ENCODE data around the gene MAGI2.

The MAGI2 gene

GRCh38 chr7:78677391-78677790 is 776.1 kb downstream of the MAGI2 start:
- no peak for DNase-seq

DNA sequence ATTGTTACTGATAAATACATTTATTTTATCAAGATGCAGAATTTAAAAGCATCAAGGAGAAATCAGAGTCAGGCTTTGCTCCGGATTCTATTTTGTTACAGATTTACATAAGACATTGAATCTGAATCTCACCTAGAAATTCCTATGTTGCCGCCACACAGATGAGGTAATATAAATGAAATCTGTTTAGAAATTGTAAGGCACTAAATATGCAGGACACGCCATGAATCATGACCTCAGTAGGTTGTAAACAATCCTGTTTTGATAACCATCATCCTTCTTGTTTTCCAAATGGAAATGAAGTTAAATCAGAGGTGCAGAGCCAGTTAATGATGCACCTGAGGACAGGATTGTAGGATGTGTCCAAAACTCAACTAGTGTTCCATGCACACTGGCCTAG is 778.0 kb downstream of the MAGI2 start:
- no peak for DNase-seq

- DNase-seq, result no peak
Observed at GRCh38 chr7:78673272-78673671, 780.2 kb downstream of the MAGI2 start.

GRCh38 chr7:78662939-78663338 is 790.5 kb downstream of the MAGI2 start:
- DNase-seq, result peak in 1 of 58 donors; percentile 8

DNA sequence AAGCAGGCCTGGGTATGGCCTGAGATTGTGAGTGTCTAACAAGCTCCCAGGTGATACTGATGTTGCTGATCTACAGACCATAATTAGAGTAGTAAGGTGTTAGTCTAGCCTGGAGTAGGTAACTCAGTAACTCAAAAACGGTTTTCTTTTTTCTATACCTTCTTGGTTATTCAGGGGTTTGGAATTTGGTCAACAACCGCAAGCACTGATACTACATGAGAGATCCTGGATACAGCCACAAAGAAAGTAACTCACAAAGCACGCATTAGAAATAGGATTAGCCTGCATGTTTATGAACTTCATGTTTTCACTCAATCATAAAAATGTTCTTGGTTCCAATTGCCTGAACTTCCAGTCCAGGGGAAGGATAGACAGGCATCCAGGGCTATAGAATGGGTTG is 803.5 kb downstream of the MAGI2 start:
- DNase-seq, result no peak

GRCh38 chr7:78649236-78649635 is 804.2 kb downstream of the MAGI2 start:
- DNase-seq, result peak in 2 of 58 donors; percentile 2 to 13

- DNase-seq, result no peak
Observed at GRCh38 chr7:78642751-78643150, 810.7 kb downstream of the MAGI2 start.

- DNase-seq, result no peak
Observed at GRCh38 chr7:78638364-78638763, 815.1 kb downstream of the MAGI2 start.

DNA sequence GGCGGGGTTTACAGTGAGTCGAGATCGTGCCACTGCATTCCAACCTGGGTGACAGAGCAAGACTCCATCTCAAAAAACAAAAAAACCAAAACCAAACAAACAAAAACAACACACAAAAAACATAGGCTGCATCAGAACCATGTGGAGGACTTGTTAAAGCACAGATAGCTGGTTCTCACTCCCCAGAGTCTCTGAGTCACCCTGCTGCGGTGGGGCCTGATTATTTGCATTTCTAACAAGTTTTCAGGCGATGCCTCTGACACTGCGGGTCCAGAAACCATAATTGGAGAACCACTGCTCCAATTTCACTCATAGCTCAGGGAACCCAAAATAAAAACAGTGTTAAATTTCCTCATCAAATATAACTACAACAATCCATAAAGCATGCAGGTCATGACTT is 816.7 kb downstream of the MAGI2 start:
- no peak for DNase-seq

GRCh38 chr7:78635026-78635793 is 818.3 kb downstream of the MAGI2 start:
- no peak for DNase-seq

- peak in 2 of 58 donors; percentile 5 to 34 for DNase-seq
Observed at GRCh38 chr7:78634093-78634492, 819.4 kb downstream of the MAGI2 start.

GRCh38 chr7:78620920-78621319 is 832.5 kb downstream of the MAGI2 start:
- DNase-seq, result no peak

- DNase-seq, result no peak
Observed at GRCh38 chr7:78616539-78616938, 836.9 kb downstream of the MAGI2 start.

GRCh38 chr7:78609281-78609680 is 844.2 kb downstream of the MAGI2 start:
- no peak for DNase-seq

DNA sequence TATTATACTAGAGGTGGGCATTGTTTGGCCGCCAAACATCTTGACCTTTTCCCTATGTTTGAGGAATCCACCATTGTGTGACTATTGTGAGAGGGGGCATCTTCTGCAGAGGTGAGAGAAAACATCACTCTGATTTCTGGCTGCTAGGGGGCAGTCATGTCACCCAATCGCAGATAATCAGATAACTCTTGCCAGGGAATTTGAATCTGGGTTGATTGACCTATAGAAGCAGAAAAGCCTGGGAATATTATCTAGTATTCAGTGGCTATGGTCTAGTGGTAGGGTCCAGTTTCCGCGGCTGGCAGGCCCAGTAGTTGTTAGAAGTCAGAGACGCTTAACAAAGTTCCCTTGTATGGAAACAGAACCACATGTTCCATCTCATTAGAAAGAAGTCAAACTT is 846.4 kb downstream of the MAGI2 start:
- peak in 4 of 58 donors; percentile 8 to 21 (median 12) for DNase-seq

GRCh38 chr7:78605119-78605518 is 848.3 kb downstream of the MAGI2 start:
- DNase-seq, result no peak

- peak in 1 of 58 donors; percentile 7 for DNase-seq
Observed at GRCh38 chr7:78601728-78602127, 851.7 kb downstream of the MAGI2 start.

DNA sequence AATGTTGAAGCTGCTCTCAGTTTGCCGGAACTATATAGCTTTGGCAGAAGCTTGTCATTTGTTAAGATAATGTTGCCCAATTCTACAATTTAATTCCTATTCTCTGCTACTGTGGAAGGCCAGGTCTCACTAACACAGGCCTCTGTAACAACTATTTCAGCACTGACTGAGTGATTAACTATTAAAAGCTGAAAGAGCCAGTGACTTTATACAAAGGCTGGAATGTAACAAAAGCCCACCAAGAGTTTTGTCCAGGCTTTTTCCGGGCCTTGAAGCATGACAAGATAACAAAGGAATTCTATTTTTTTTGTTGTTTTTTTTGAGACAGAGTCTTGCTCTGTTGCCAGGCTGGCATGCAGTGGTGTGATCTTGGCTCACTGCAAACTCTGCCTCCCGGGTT is 859.3 kb downstream of the MAGI2 start:
- DNase-seq, result no peak

DNA sequence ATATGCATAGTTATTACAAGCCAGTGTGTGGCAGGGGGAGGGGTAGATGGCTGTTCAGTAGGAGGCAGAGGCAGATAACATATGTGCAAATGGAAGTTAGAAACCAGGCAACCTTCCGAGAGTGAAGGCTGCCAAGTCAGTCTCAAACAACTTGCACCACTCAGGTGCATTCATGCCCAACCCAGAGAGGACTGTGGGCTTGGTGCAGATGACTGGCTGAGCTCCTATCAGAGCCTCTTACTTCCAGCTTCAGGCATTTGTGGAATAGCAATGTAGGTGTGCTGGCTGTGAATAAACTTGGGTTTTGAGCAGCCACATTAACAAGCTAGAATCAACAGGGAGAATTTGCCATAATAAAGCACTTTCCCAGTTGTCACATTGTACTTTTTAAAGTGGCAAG is 865.1 kb downstream of the MAGI2 start:
- no peak for DNase-seq

DNA sequence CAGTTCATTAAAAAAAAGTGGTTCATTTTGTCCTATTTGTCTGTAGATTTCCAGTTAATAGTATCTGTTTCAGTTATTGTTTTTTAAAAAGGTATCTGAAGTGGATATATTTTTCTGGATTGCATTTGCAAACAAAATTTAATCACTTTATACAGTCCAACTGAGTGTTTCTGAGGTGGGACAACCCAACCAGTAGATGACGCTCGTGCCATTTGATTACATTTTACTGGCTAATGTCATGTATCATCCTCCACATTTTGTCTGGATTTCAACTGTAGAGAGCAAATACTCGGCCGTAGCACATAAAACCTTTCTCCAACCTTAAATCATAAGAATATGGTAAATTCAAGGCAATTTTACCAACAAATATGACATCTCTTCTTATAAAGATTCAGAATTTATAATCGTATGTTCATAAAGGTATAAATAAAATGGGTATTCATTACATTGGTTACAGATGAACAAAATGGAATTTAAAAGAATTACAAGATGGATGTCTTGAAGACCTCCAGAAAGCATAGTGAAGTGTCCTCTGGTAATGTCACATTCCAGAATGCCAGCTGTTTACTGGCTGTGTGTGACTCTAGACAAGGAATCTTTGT is 865.9 kb downstream of the MAGI2 start:
- DNase-seq, result no peak

GRCh38 chr7:78585980-78586379 is 867.5 kb downstream of the MAGI2 start:
- no peak for DNase-seq

DNA sequence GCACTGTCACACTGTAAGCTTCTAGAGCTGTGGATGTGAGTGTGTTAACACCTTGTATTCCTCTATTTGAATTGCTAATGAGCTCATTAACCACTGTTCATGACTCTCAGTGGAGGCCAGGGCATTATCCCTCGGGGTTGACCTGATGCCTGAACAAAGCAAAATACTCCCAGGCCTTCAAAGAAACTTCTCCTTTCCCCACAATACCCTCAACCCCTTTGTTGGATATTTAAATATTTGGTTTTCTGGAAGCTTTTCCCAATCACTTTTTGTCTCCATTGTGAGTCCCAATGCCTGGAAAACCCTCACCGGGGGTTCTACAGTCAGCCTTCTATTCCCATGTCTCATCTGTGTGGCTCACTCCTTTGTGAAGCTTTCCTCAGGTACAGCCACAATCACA is 874.8 kb downstream of the MAGI2 start:
- no peak for DNase-seq

Data from anterior cingulate cortex (tissue), 58 donors.